ENCODE data around the gene NEDD9.

The NEDD9 gene

DNA sequence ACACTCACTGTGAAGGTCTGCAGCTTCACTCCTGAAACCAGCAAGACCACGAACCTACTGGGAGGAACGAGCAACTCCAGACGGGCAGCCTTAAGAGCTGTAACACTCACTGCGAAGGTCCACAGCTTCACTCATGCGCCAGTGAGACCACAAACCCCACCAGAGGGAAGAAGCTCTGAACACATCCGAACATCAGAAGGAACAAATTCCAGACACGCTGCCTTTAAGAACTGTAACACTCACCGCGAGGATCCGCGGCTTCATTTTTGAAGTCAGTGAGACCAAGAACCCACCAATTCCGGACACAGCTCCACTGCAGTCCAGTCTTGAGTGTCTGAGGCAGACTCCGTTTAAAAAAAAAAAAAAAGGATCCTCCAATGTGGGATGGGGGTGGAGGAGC, 60.5 kb downstream of the NEDD9 start:
- no peaks in the 10 kb centered on the region for H3K9me3 ChIP-seq (ENCODE audit: insufficient read depth, low read length)
- H2AFZ ChIP-seq (ENCODE audit: low read depth, low read length, severe bottlenecking) = no peak overlapping the region
- no peaks in the 10 kb centered on the region for H3K27me3 ChIP-seq (ENCODE audit: low read length)
- no peaks in the 10 kb centered on the region for H3K36me3 ChIP-seq (ENCODE audit: low read length)
- H3K4me3 ChIP-seq (ENCODE audit: insufficient read depth, low read length, poor library complexity, severe bottlenecking) = no peak overlapping the region
- no peak overlapping the region for H3K4me2 ChIP-seq (ENCODE audit: low read depth, low read length, poor library complexity, severe bottlenecking)
- no peaks in the 10 kb centered on the region for H3K79me2 ChIP-seq (ENCODE audit: insufficient read depth, low read length)
- H4K20me1 ChIP-seq (ENCODE audit: low read depth, low read length) = no peaks in the 10 kb centered on the region
- no peak overlapping the region for H3K27ac ChIP-seq (ENCODE audit: low read depth, low read length)
- H3K9ac ChIP-seq (ENCODE audit: low read length) = no peak overlapping the region
- H3K9me2 ChIP-seq (replicated peaks; ENCODE audit: insufficient read depth, low read length) = no peaks in the 10 kb centered on the region
- TF ChIP-seq, protein P1, sequence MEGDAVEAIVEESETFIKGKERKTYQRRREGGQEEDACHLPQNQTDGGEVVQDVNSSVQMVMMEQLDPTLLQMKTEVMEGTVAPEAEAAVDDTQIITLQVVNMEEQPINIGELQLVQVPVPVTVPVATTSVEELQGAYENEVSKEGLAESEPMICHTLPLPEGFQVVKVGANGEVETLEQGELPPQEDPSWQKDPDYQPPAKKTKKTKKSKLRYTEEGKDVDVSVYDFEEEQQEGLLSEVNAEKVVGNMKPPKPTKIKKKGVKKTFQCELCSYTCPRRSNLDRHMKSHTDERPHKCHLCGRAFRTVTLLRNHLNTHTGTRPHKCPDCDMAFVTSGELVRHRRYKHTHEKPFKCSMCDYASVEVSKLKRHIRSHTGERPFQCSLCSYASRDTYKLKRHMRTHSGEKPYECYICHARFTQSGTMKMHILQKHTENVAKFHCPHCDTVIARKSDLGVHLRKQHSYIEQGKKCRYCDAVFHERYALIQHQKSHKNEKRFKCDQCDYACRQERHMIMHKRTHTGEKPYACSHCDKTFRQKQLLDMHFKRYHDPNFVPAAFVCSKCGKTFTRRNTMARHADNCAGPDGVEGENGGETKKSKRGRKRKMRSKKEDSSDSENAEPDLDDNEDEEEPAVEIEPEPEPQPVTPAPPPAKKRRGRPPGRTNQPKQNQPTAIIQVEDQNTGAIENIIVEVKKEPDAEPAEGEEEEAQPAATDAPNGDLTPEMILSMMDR (IDR thresholded peaks at IDR 0.05; ENCODE audit: insufficient read depth, low read length, poor library complexity, severe bottlenecking) = no peak
- TF ChIP-seq EZH2phosphoT487 (conservative IDR thresholded peaks at IDR 0.05; ENCODE audit: low read length) = no peak
- H3F3A ChIP-seq (ENCODE audit: insufficient read depth) = no peaks in the 10 kb centered on the region

DNA sequence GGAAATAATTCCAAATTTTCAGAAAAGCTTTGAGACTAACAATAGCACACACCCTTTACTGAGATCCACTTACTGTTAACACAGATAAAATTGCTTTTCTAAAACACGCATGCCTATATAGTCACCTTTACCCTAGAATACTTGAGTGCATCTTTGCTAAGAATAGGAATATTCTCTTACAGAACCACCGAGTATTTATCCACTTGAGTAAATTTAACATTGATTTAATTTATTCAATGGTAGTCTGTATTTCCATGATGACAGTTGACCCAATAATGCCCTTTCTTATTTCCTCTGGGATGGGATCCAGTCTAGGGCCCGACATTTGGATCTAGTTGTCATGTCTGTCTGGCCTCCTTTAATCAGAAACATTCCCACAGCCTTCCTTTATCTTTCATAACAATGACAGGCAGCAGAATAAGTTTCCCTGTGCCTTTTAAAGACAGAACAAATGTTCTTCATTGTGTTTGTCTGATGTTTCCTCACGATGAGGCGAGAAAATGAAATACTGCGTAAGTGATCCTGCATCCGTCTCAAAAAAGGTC, 64.3 kb downstream of the NEDD9 start:
- Histone ChIP-seq H2AFZ (ENCODE audit: low read depth, low read length, severe bottlenecking) (no peak overlapping the region), H3K27me3 (ENCODE audit: low read length) (no peaks in the 10 kb centered on the region), H3K4me2 (ENCODE audit: low read depth, low read length, poor library complexity, severe bottlenecking) (no peak overlapping the region), H3K79me2 (ENCODE audit: insufficient read depth, low read length) (no peaks in the 10 kb centered on the region), H4K20me1 (ENCODE audit: low read depth, low read length) (no peaks in the 10 kb centered on the region), H3F3A (ENCODE audit: insufficient read depth) (no peaks in the 10 kb centered on the region), H3K9me3 (ENCODE audit: insufficient read depth, low read length) (no peaks in the 10 kb centered on the region), H3K9ac (ENCODE audit: low read length) (no peak overlapping the region), H3K9me2 (replicated peaks; ENCODE audit: insufficient read depth, low read length) (no peaks in the 10 kb centered on the region), H3K36me3 (ENCODE audit: low read length) (no peaks in the 10 kb centered on the region), H3K27ac (ENCODE audit: low read depth, low read length) (no peak overlapping the region), H3K4me3 (ENCODE audit: insufficient read depth, low read length, poor library complexity, severe bottlenecking) (no peak overlapping the region)
- TF ChIP-seq EZH2phosphoT487 (conservative IDR thresholded peaks at IDR 0.05; ENCODE audit: low read length) = no peak
- TF ChIP-seq, protein P1 (IDR thresholded peaks at IDR 0.05; ENCODE audit: insufficient read depth, low read length, poor library complexity, severe bottlenecking) = no peak

DNA sequence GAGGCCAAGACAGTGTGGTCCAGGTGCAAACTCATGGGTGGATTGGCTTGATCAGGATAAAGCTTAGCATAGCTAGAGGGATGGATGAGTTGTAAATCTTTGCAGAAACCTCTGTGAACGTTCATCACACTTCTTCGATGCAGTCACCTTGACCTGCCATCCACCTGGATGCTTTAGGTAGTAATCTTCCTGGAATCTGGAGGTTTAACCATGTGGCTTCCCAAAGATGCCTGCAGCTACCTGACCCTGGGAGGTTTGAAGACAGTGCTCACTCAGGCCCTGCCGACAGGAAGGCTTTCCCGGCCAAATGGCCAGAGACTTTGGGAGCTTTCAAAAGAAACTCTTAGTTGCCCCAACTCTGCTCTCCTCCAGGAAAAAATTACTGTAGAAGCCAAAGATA, 65.5 kb downstream of the NEDD9 start:
- TF ChIP-seq, protein P1 (IDR thresholded peaks at IDR 0.05; ENCODE audit: insufficient read depth, low read length, poor library complexity, severe bottlenecking) = no peak
- no peak for TF ChIP-seq EZH2phosphoT487 (conservative IDR thresholded peaks at IDR 0.05; ENCODE audit: low read length)
- no peaks in the 10 kb centered on the region for H4K20me1 ChIP-seq (ENCODE audit: low read depth, low read length)
- H3K36me3 ChIP-seq (ENCODE audit: low read length) = no peaks in the 10 kb centered on the region
- no peak overlapping the region for H3K27ac ChIP-seq (ENCODE audit: low read depth, low read length)
- no peaks in the 10 kb centered on the region for H3K79me2 ChIP-seq (ENCODE audit: insufficient read depth, low read length)
- H3K9me3 ChIP-seq (ENCODE audit: insufficient read depth, low read length) = no peaks in the 10 kb centered on the region
- no peaks in the 10 kb centered on the region for H3F3A ChIP-seq (ENCODE audit: insufficient read depth)
- H3K9me2 ChIP-seq (replicated peaks; ENCODE audit: insufficient read depth, low read length) = no peaks in the 10 kb centered on the region
- no peak overlapping the region for H3K4me3 ChIP-seq (ENCODE audit: insufficient read depth, low read length, poor library complexity, severe bottlenecking)
- no peak overlapping the region for H3K9ac ChIP-seq (ENCODE audit: low read length)
- no peak overlapping the region for H3K4me2 ChIP-seq (ENCODE audit: low read depth, low read length, poor library complexity, severe bottlenecking)
- H2AFZ ChIP-seq (ENCODE audit: low read depth, low read length, severe bottlenecking) = no peak overlapping the region
- no peaks in the 10 kb centered on the region for H3K27me3 ChIP-seq (ENCODE audit: low read length)

Measured in SU-DHL-6 (cell line).